RWPE2 (cell line): ENCODE measurements around the gene RTN4.

ENCODE experiments used
- ATAC-seq: fragments of 200-7000 bp; cut with Tn5 transposase; 3 replicates; pipeline ENCODE4 v1.9.1; 2021; ENCODE audit warnings: low read depth
- DNase-seq: peaks from one replicate; pipeline ENCODE4 v3.0.0-alpha.2; 2020; ENCODE audit warnings: low spot score
- H3K27ac ChIP-seq: fragments of 450-650 bp; 2 replicates; pipeline ENCODE4 v1.5.1; 2017; ENCODE audit warnings: mild to moderate bottlenecking; ENCODE audit not compliant: poor library complexity, severe bottlenecking
- H3K27me3 ChIP-seq: fragments of 250-450 bp; sonication (Bioruptor Pico); 2 replicates; pipeline ENCODE4 v1.5.1; 2021; ENCODE audit warnings: mild to moderate bottlenecking, moderate library complexity; ENCODE audit not compliant: insufficient read depth, poor library complexity, severe bottlenecking
- H3K36me3 ChIP-seq: fragments of 250-450 bp; sonication (Bioruptor Pico); 2 replicates; pipeline ENCODE4 v1.5.1; 2020; ENCODE audit warnings: low read depth, mild to moderate bottlenecking, moderate library complexity
- H3K4me1 ChIP-seq: fragments of 250-450 bp; sonication (Bioruptor Pico); 2 replicates; pipeline ENCODE4 v1.5.1; 2021; ENCODE audit warnings: mild to moderate bottlenecking, moderate library complexity; ENCODE audit not compliant: insufficient read depth, poor library complexity, severe bottlenecking
- H3K4me3 ChIP-seq: fragments of 250-450 bp; sonication (Bioruptor Pico); 2 replicates; pipeline ENCODE4 v1.5.1; 2021; ENCODE audit warnings: mild to moderate bottlenecking, moderate library complexity; ENCODE audit not compliant: severe bottlenecking
- H3K9me3 ChIP-seq: fragments of 250-450 bp; sonication (Bioruptor Pico); 2 replicates; pipeline ENCODE4 v1.5.1; 2021; ENCODE audit warnings: mild to moderate bottlenecking, moderate library complexity; ENCODE audit not compliant: severe bottlenecking
- CTCF ChIP-seq: fragments of 450-650 bp; IDR thresholded peaks from one replicate; pipeline ENCODE4 v1.5.1; 2017; ENCODE audit warnings: mild to moderate bottlenecking, moderate library complexity; ENCODE audit not compliant: poor library complexity, severe bottlenecking

RTN4 gene

GRCh38 chr2:55061523-55062344, 11.5 kb upstream of the RTN4 start:
- ATAC-seq (no peak), DNase-seq (no peak)
- no peaks in the 10 kb centered on the region for H3K9me3 ChIP-seq
- H3K4me1 ChIP-seq: no peaks in the 10 kb centered on the region
- no peak for TF ChIP-seq CTCF
- no peak overlapping the region for H3K27ac ChIP-seq
- H3K36me3 ChIP-seq: no peaks in the 10 kb centered on the region
- H3K4me3 ChIP-seq: no peak overlapping the region
- no peaks in the 10 kb centered on the region for H3K27me3 ChIP-seq

GRCh38 chr2:55059793-55060192, 9.5 kb upstream of the RTN4 start:
- no peak for TF ChIP-seq CTCF
- Histone ChIP-seq H3K27me3 (no peaks in the 10 kb centered on the region), H3K9me3 (no peaks in the 10 kb centered on the region), H3K27ac (no peak overlapping the region), H3K36me3 (no peaks in the 10 kb centered on the region), H3K4me1 (peaks cover 3% of the 10 kb centered on the region), H3K4me3 (no peak overlapping the region)
- DNase-seq (no peak), ATAC-seq (no peak)

GRCh38 chr2:55057474-55057873, 7.2 kb upstream of the RTN4 start:
- H3K4me1 ChIP-seq: peaks cover 10% of the 10 kb centered on the region
- H3K27ac ChIP-seq: no peak overlapping the region
- H3K4me3 ChIP-seq: no peak overlapping the region
- H3K27me3 ChIP-seq: no peaks in the 10 kb centered on the region
- no peak for TF ChIP-seq CTCF
- ATAC-seq (no peak), DNase-seq (no peak)
- no peaks in the 10 kb centered on the region for H3K9me3 ChIP-seq
- H3K36me3 ChIP-seq: no peaks in the 10 kb centered on the region

- Histone ChIP-seq H3K4me1 (peaks cover 20% of the 10 kb centered on the region), H3K9me3 (no peaks in the 10 kb centered on the region), H3K27me3 (no peaks in the 10 kb centered on the region), H3K4me3 (no peak overlapping the region), H3K27ac (no peak overlapping the region), H3K36me3 (no peaks in the 10 kb centered on the region)
- TF ChIP-seq CTCF: no peak
- no peak for DNase-seq
- ATAC-seq: no peak
Measured at GRCh38 chr2:55056024-55056521, 5.8 kb upstream of the RTN4 start.
